SU-DHL-6 (cell line): ENCODE data around the gene B4GALNT4.

Experiments
- EZH2phosphoT487 ChIP-seq: fragments of 200-600 bp; sonication (generic), shearing (Covaris generic); conservative IDR thresholded peaks from 2 replicates; pipeline ENCODE4 v1.6.1; 2018; ENCODE audit warnings: mild to moderate bottlenecking, antibody characterized with exemption, low read length, moderate library complexity, mixed read lengths
- TF ChIP-seq, protein P1 (sequence below): fragments of 200-600 bp; sonication (generic); IDR thresholded peaks from one replicate; pipeline ENCODE4 v1.5.1; 2017; ENCODE audit warnings: antibody characterized with exemption, mild to moderate bottlenecking, low read length, moderate library complexity; ENCODE audit not compliant: insufficient read depth, poor library complexity, severe bottlenecking

DNA sequence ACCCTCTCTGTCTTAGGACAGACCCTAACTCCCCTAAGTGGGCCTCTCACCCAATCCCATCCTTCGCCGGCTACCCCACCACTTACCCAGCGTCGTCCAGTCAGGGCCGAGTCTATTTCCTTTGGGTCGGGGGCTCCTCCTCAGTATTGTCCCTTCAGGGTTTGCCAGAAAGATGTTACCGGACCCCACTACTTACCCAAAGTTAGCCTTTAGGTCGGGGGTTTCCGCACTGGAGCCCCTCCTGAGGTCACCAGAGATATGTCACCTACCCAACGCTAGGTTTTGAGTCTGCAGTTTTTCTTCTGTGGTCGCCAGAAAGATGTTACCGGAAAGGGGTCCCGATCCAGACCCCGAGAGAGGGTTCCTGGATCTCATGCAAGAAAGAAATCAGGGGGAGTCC, 17.9 kb upstream of the B4GALNT4 start:
- TF ChIP-seq, protein P1, sequence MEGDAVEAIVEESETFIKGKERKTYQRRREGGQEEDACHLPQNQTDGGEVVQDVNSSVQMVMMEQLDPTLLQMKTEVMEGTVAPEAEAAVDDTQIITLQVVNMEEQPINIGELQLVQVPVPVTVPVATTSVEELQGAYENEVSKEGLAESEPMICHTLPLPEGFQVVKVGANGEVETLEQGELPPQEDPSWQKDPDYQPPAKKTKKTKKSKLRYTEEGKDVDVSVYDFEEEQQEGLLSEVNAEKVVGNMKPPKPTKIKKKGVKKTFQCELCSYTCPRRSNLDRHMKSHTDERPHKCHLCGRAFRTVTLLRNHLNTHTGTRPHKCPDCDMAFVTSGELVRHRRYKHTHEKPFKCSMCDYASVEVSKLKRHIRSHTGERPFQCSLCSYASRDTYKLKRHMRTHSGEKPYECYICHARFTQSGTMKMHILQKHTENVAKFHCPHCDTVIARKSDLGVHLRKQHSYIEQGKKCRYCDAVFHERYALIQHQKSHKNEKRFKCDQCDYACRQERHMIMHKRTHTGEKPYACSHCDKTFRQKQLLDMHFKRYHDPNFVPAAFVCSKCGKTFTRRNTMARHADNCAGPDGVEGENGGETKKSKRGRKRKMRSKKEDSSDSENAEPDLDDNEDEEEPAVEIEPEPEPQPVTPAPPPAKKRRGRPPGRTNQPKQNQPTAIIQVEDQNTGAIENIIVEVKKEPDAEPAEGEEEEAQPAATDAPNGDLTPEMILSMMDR, result no peak
- no peak for TF ChIP-seq EZH2phosphoT487
